Neural crest cell (in vitro differentiated cells): Measurements from ENCODE around the gene ZGPAT. TPM values are rescaled to one million over a fixed set of nuclear protein-coding genes. Genes with fewer than 3 reads are reported as not detected.

Experiments used
- DNase-seq: peaks from one replicate; pipeline ENCODE4 v3.0.0; 2021; ENCODE audit warnings: low read depth, mixed read lengths, low spot score
- H3K27ac Mint-ChIP-seq: one replicate; pipeline ENCODE4 v1.8.0; 2021; ENCODE audit warnings: mild to moderate bottlenecking, mixed read lengths; ENCODE audit not compliant: unreplicated experiment
- H3K27me3 Mint-ChIP-seq: 2 replicates; pipeline ENCODE4 v1.8.0; 2021; ENCODE audit warnings: low read depth, mild to moderate bottlenecking, mixed read lengths
- H3K36me3 Mint-ChIP-seq: 2 replicates; pipeline ENCODE4 v1.8.0; 2021; ENCODE audit warnings: low read depth, mild to moderate bottlenecking, mixed read lengths
- H3K4me1 Mint-ChIP-seq: 2 replicates; pipeline ENCODE4 v1.8.0; 2021; ENCODE audit warnings: mixed read lengths
- H3K4me3 Mint-ChIP-seq: one replicate; pipeline ENCODE4 v1.8.0; 2021; ENCODE audit warnings: mild to moderate bottlenecking, mixed read lengths
- H3K9me3 Mint-ChIP-seq: 2 replicates; pipeline ENCODE4 v1.8.0; 2021; ENCODE audit warnings: mixed read lengths
- CTCF ChIP-seq: fragments of 200-600 bp; sonication (generic); conservative IDR thresholded peaks from 2 replicates; pipeline ENCODE4 v1.5.0; 2021; ENCODE audit warnings: antibody characterized with exemption, mild to moderate bottlenecking
- total RNA-seq: library from RNA; stranded (reverse); gene quantifications from 2 replicates; pipeline ENCODE4 v1.2.1, GENCODE V29; 2021

ZGPAT gene
- total RNA-seq, 1 donor from 2014 or later = 31.3 TPM

GRCh38 chr20:63758152-63758551 lies 50.3 kb downstream of the ZGPAT start:
- Mint-ChIP-seq H3K4me1 (peaks cover 12% of the 10 kb centered on the region), H3K36me3 (peaks cover 4% of the 10 kb centered on the region), H3K27me3 (no peaks in the 10 kb centered on the region), H3K9me3 (peaks cover 3% of the 10 kb centered on the region), H3K27ac (peak overlapping the region; percentile 57), H3K4me3 (no peak overlapping the region)
- TF ChIP-seq CTCF = no peak
- DNase-seq = no peak

GRCh38 chr20:63759377-63759901 lies 51.6 kb downstream of the ZGPAT start:
- Mint-ChIP-seq H3K27me3 (no peaks in the 10 kb centered on the region), H3K36me3 (peaks cover 5% of the 10 kb centered on the region), H3K4me1 (peaks cover 8% of the 10 kb centered on the region), H3K9me3 (peaks cover 3% of the 10 kb centered on the region), H3K27ac (peak overlapping the region; percentile 62), H3K4me3 (no peak overlapping the region)
- DNase-seq = no peak
- no peak for TF ChIP-seq CTCF

GRCh38 chr20:63765082-63765873 lies 57.4 kb downstream of the ZGPAT start:
- no peaks in the 10 kb centered on the region for H3K27me3 Mint-ChIP-seq
- no peak overlapping the region for H3K4me3 Mint-ChIP-seq
- H3K9me3 Mint-ChIP-seq = no peaks in the 10 kb centered on the region
- peaks cover 3% of the 10 kb centered on the region for H3K36me3 Mint-ChIP-seq
- no peaks in the 10 kb centered on the region for H3K4me1 Mint-ChIP-seq
- no peak for DNase-seq
- no peak for TF ChIP-seq CTCF
- H3K27ac Mint-ChIP-seq = no peak overlapping the region

GRCh38 chr20:63765902-63766301 lies 58.1 kb downstream of the ZGPAT start:
- Mint-ChIP-seq H3K27me3 (no peaks in the 10 kb centered on the region), H3K4me1 (no peaks in the 10 kb centered on the region), H3K36me3 (peaks cover 3% of the 10 kb centered on the region), H3K9me3 (no peaks in the 10 kb centered on the region), H3K4me3 (no peak overlapping the region), H3K27ac (no peak overlapping the region)
- no peak for TF ChIP-seq CTCF
- DNase-seq = no peak

- H3K4me3 Mint-ChIP-seq = no peak overlapping the region
Measured at GRCh38 chr20:63766695-63767426, 59.0 kb downstream of the ZGPAT start.

More at GRCh38 chr20:63766695-63767426, 59.0 kb downstream of the ZGPAT start:
- H3K4me1 Mint-ChIP-seq = no peaks in the 10 kb centered on the region
- peaks cover 3% of the 10 kb centered on the region for H3K36me3 Mint-ChIP-seq
- TF ChIP-seq CTCF = no peak
- H3K27ac Mint-ChIP-seq = no peak overlapping the region
- no peaks in the 10 kb centered on the region for H3K9me3 Mint-ChIP-seq
- no peak for DNase-seq
- no peaks in the 10 kb centered on the region for H3K27me3 Mint-ChIP-seq
